Heart left ventricle (tissue), 16 donors: Measurements from ENCODE around the gene FOXP2. TPM values are rescaled to one million over a fixed set of nuclear protein-coding genes. Genes with fewer than 3 reads are reported as not detected.
"Not testable (repeated sequence)": the region's sequence is repeated elsewhere in the genome, so short reads cannot be mapped to it uniquely, and the experiment has no call there.

Experiments used
- ATAC-seq, 4 donors: fragments of 200-7000 bp; cut with Tn5 transposase; one replicate each; pipeline ENCODE4 v1.9.1; 2020 to 2022; ENCODE audit warnings: moderate library complexity in 4 of 4, mild to moderate bottlenecking in 3 of 4, moderate number of reproducible peaks in 1 of 4
- DNase-seq, 5 donors: peaks; one replicate each; pipeline ENCODE4 v3.0.0-alpha.2; 2020
- H3K27ac ChIP-seq, 12 donors: fragments of 200-600 bp; sonication (generic) in 4 of 12; one replicate each; pipeline versions ENCODE4 v1.5.0 to v1.8.0; 2016 to 2022; ENCODE audit warnings: mild to moderate bottlenecking in 2 of 12
- H3K27me3 ChIP-seq, 9 donors: fragments of 200-600 bp; sonication (generic) in 2 of 9; one replicate each; pipeline versions ENCODE4 v1.5.1 to v1.8.0; 2016 to 2022; ENCODE audit warnings: mild to moderate bottlenecking in 3 of 9
- H3K36me3 ChIP-seq, 9 donors: fragments of 200-600 bp; sonication (generic) in 2 of 9; one replicate each; pipeline versions ENCODE4 v1.5.0 to v1.8.0; 2018 to 2022; ENCODE audit warnings: mild to moderate bottlenecking in 2 of 9
- H3K4me1 ChIP-seq, 12 donors: fragments of 200-600 bp; sonication (generic) in 4 of 12; one replicate each; pipeline versions ENCODE4 v1.5.0 to v1.8.0; 2016 to 2022; ENCODE audit warnings: mild to moderate bottlenecking in 3 of 12
- H3K4me3 ChIP-seq, 12 donors: fragments of 200-600 bp; sonication (generic) in 4 of 12; one replicate each; pipeline versions ENCODE4 v1.5.0 to v1.8.0; 2017 to 2022; ENCODE audit warnings: mild to moderate bottlenecking in 9 of 12, moderate library complexity in 4 of 12
- H3K9me3 ChIP-seq, 12 donors: fragments of 200-600 bp; sonication (generic) in 4 of 12; one replicate each; pipeline versions ENCODE4 v1.5.0 to v1.8.0; 2016 to 2022; ENCODE audit warnings: mild to moderate bottlenecking in 1 of 12
- POLR2A ChIP-seq, 2 donors: fragments of 450-650 bp; IDR thresholded peaks; one replicate each; pipeline ENCODE4 v1.6.1; 2017; ENCODE audit warnings: antibody characterized with exemption in 2 of 2, mild to moderate bottlenecking in 2 of 2, moderate library complexity in 2 of 2
- WGBS, 4 donors: extraction: QIAGEN DNeasy Blood & Tissue Kit in 2 of 4; methylation state at CpG; one replicate each; pipeline versions ENCODE4 v1.1.5 to v1.1.7; 2013 to 2018; 5-methylcytosine and 5-hydroxymethylcytosine counted together
- intact Hi-C, 10 donors: fragments of 100-400 bp; cut with DNase I; formaldehyde crosslinking; loops; one replicate each; pipeline versions ENCODE4 v1.11.1 to v1.14.2; 2022
- polyA plus RNA-seq, 2 donors: library from polyadenylated mRNA; stranded (reverse); fragments of 200-250 nt; gene quantifications; one replicate each; pipeline ENCODE4 v1.2.3, GENCODE V29; 2013
- total RNA-seq, 9 donors: library from RNA; depleted of rRNA in 2 of 9; stranded (reverse); fragments of >200 nt in 2 of 9; fragmentation: NEBNext Ultra II Directional in 3 of 9; extraction: Animal tissue kit (Norgen Biotek cat#: 25700) in 3 of 9; gene quantifications; one replicate each; pipeline versions ENCODE4 v1.1.0 to v1.2.4, GENCODE V29; 2016 to 2023
- TF ChIP-seq, protein P1 (sequence below), 12 donors: fragments of 200-600 bp; sonication (generic) in 4 of 12; IDR thresholded peaks; one replicate each; pipeline versions ENCODE4 v1.5.0 to v1.8.0; 2018 to 2022; ENCODE audit warnings: antibody characterized with exemption in 12 of 12, mild to moderate bottlenecking in 5 of 12
- donor health status: ischemic (EF 13 %, LVEDD 7.1; RV severe dilation, severe dysfunction).
- donor health status: healthy with polysubstance abuse.
- donor health status: DM: no; HTN: yes; CAD: no.
- donor health status: DM: no; HTN: no; CAD: no.
- donor health status: ischemic (EF 25% LVEDD 6.9; RV normal size, moderate dysfunction).
- donor health status: ischemic (EF 25% LVEDD 5.7; RV mildly dilated, moderate dysfunction).
- donor health status: healthy.
- donor health status: DM: yes; HTN: yes; CAD: no.
- donor health status: ischemic (EF 35%, LVEDD 5.7; RV mildly dilated, moderate dysfunction).
- donor health status: nonischemic (EF 11% LVEDD 7.7; RV severe dilation, severe dysfunction).
- donor health status: DM: yes; HTN: yes; CAD: no.
- donor health status: PGD.
- donor health status: ischemic (EF 29% LVEDD 5.4; RV normal size, mild dysfunction).
- donor health status: nonischemic (EF 23%, LVEDD 6.1; RV moderate dilation, normal function).

FOXP2 gene
- total and polyA plus RNA-seq, 11 donors: 0.25 to 3.7 (median 1.9) TPM

DNA sequence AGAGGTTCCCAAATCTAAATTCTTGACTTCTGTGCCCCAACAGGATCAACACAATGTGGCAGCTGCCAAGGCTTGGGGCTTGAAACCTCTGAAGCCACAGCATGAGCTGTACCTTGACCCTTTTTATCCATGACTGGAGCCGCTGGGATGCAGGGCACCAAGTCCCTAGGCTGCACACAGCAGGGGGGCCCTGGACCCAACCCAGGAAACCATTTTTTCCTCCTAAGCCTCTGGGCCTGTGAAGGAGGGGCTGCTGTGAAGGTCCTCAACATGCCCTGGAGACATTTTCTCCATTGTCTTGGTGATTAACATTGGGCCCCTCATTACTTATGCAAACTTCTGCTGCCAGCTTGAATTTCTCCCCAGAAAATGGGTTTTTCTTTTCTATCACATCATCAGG, 72.6 kb downstream of the FOXP2 start:
- peaks cover 0 to 17% (median 4%) of the 10 kb centered on the region in 12 donors for H3K9me3 ChIP-seq
- no peaks in the 10 kb centered on the region for H3K27me3 ChIP-seq
- H3K27ac ChIP-seq: no peak overlapping the region
- no peak overlapping the region for H3K4me3 ChIP-seq
- no peaks in the 10 kb centered on the region for H3K36me3 ChIP-seq
- H3K4me1 ChIP-seq: no peaks in the 10 kb centered on the region
- no peak for DNase-seq
- no peak for TF ChIP-seq POLR2A (IDR thresholded peaks at IDR 0.05)
- TF ChIP-seq, protein P1, sequence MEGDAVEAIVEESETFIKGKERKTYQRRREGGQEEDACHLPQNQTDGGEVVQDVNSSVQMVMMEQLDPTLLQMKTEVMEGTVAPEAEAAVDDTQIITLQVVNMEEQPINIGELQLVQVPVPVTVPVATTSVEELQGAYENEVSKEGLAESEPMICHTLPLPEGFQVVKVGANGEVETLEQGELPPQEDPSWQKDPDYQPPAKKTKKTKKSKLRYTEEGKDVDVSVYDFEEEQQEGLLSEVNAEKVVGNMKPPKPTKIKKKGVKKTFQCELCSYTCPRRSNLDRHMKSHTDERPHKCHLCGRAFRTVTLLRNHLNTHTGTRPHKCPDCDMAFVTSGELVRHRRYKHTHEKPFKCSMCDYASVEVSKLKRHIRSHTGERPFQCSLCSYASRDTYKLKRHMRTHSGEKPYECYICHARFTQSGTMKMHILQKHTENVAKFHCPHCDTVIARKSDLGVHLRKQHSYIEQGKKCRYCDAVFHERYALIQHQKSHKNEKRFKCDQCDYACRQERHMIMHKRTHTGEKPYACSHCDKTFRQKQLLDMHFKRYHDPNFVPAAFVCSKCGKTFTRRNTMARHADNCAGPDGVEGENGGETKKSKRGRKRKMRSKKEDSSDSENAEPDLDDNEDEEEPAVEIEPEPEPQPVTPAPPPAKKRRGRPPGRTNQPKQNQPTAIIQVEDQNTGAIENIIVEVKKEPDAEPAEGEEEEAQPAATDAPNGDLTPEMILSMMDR (IDR thresholded peaks at IDR 0.05): no peak
- ATAC-seq: no peak
- WGBS, 4 donors: 78 to 94% (median 88%) methylated on average over 1 of the region's 1 CpG
- intact Hi-C loops: no loop called here

DNA sequence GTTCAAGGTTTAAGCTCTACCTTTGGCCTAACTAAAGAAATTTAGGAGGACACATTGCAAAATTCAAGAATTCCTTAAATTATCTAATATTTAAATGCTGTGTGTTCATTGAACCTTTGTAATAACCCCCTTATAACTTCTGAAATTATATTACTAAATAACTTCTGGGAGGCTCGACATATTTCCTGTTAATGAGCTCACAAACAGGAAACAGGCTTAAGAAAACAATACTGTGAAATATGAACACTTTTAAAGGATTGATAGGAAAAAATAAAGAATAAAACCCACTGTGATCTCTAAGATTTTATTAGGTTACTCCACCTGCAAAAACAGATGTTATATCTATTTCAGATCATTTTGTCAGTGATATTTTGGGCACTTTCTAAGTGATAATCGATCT, 74.1 kb downstream of the FOXP2 start:
- no peaks in the 10 kb centered on the region for H3K27me3 ChIP-seq
- TF ChIP-seq POLR2A (IDR thresholded peaks at IDR 0.05): no peak
- TF ChIP-seq, protein P1 (IDR thresholded peaks at IDR 0.05): no peak
- H3K4me3 ChIP-seq: no peak overlapping the region
- peaks cover 0 to 16% (median 4%) of the 10 kb centered on the region in 12 donors for H3K9me3 ChIP-seq
- intact Hi-C loops: no loop called here
- no peak overlapping the region for H3K27ac ChIP-seq
- ATAC-seq (no peak), DNase-seq (no peak)
- H3K36me3 ChIP-seq: no peaks in the 10 kb centered on the region
- H3K4me1 ChIP-seq: no peaks in the 10 kb centered on the region
- 50 to 61% (median 53%) methylated on average over 2 of the region's 2 CpGs for WGBS, 4 donors

DNA sequence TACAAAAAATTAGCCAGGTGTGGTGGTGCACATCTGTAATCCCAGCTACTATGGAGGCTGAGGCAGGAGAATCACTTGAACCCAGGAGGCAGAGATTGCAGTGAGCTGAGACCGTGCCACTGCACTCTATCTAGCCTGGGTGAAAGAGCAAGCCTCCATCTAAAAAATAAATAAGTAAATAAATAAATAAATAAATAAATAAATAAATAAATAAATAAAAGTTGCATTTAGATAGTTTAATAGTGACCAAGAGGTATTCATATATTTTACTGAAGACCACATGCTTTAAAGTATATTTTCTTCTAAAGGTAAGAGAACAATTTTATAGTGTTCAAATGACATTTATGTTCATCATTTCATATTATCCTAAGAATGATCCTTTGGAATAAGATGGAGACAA, 82.9 kb downstream of the FOXP2 start:
- ATAC-seq, H3K9me3 ChIP-seq, H3K36me3 ChIP-seq, H3K27ac ChIP-seq, DNase-seq, H3K27me3 ChIP-seq, H3K4me1 ChIP-seq, H3K4me3 ChIP-seq: not testable (repeated sequence)
- intact Hi-C loops: loop anchor here in 1 of 10 donors (5.0 kb wide), 1 partner anchor 75 kb away; no protein-coding TSS in a partner anchor
- 89 to 97% (median 93%) methylated on average over 1 of the region's 1 CpG for WGBS, 4 donors

DNA sequence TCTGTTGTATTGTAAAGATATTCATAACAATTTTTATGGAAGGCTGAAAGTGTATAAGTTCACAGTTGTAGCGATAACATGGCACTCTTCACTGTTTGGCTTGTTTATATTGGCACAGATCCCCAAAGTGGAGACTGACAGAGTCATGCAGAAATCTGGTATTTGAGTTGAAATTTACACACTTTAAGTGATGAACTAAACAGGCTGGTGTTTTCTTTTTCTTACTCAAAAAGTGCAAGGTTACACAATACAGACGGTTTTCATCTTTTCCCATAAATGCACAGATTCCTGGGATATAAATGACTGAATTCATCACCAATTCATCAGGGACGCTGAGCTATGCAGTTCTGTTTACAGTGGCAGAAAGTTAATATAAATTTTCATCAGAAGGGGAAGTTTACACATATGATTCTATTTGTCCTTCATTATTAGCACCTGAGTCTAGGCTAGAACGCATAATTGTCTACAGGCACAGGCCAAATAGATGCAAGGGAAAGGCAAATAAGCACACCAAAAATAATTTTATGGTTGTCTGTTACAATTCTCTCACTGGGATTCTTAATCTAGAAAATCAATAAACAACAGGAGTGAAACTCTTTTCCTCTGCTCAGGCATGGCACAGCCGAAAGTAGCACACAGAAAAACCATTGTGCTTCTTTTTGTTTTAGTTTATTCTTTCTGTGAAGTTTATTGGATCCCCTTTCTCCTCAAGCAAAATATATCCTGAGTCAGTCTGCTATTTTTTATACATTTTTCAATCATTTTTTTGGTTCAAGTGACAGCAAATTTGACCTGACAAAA, 88.0 kb downstream of the FOXP2 start:
- TF ChIP-seq POLR2A (IDR thresholded peaks at IDR 0.05): no peak
- TF ChIP-seq, protein P1 (IDR thresholded peaks at IDR 0.05): no peak
- H3K36me3 ChIP-seq: no peaks in the 10 kb centered on the region
- peak overlapping the region in 2 of 12 donors; percentile 1 to 2 for H3K27ac ChIP-seq
- no peak overlapping the region for H3K4me3 ChIP-seq
- H3K9me3 ChIP-seq: no peaks in the 10 kb centered on the region
- no peaks in the 10 kb centered on the region for H3K27me3 ChIP-seq
- H3K4me1 ChIP-seq: peaks cover 0 to 2% (median 0%) of the 10 kb centered on the region in 12 donors
- no peak for DNase-seq
- intact Hi-C loops: no loop called here
- no peak for ATAC-seq
- WGBS, 4 donors: 42 to 52% (median 45%) methylated on average over 5 of the region's 5 CpGs
